Head of caudate nucleus (tissue), 42 donors: ENCODE results near the gene PTPN14.
"Not testable (repeated sequence)": the region's sequence is repeated elsewhere in the genome, so short reads cannot be mapped to it uniquely, and the experiment has no call there.

Experiments used
- DNase-seq, 42 donors: peaks; one replicate each; pipeline versions ENCODE4 v3.0.0 to v3.0.0-alpha.2; 2020 to 2021; ENCODE audit warnings: mixed read lengths in 7 of 42
- intact Hi-C: fragments of 100-400 bp; cut with DNase I; formaldehyde crosslinking; loops from one replicate; pipeline ENCODE4 v1.15.0; 2022

Gene PTPN14

GRCh38 chr1:214546084-214546483 lies 5.3 kb downstream of the PTPN14 start:
- no peak for DNase-seq
- intact Hi-C loops: no loop called here

- DNase-seq: no peak
Measured at GRCh38 chr1:214545293-214545692, 6.1 kb downstream of the PTPN14 start.

DNA sequence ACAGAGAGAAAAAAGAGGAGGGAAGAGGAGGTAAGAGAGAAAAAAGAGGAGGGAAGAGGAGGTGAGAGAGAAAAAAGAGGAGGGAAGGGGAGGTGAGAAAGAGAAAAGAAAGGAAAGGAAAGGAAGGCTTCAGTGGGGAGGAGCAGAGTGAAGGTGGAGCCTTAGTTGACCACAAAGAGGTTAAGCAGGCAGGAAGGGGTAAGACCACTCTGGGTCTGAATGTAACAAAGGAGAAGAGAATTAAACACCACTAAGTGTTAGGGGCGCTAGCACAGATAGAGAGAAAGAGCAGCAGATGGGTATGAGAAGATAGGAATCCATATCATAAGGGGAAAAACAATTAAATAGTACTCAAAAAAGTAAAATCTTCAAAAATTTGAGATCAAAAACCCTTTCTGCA lies 6.6 kb downstream of the PTPN14 start:
- DNase-seq: no peak
- intact Hi-C loops: no loop called here

More at GRCh38 chr1:214545293-214545692, 6.1 kb downstream of the PTPN14 start:
- intact Hi-C loops: no loop called here

GRCh38 chr1:214542275-214543199 lies 8.9 kb downstream of the PTPN14 start:
- intact Hi-C loops: no loop called here
- no peak for DNase-seq

DNA sequence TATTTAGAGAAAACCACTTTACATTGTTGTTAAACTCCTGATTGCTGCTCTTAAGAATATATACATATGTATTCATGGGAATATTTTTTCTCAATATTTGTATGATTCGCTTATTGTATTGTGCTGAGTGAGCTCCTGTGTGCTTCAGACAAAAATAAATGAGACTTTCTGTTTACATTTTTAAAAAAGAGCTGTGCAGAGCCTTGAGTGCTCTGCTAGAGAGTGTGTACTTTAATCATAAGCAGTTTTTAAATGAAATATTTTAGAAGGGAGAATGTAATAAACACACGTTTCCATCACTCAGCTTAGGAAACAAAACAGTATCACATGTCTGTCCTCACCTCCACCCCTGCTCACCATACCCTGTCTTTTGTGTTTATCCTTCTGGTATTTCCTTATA lies 9.7 kb downstream of the PTPN14 start:
- intact Hi-C loops: no loop called here

DNA sequence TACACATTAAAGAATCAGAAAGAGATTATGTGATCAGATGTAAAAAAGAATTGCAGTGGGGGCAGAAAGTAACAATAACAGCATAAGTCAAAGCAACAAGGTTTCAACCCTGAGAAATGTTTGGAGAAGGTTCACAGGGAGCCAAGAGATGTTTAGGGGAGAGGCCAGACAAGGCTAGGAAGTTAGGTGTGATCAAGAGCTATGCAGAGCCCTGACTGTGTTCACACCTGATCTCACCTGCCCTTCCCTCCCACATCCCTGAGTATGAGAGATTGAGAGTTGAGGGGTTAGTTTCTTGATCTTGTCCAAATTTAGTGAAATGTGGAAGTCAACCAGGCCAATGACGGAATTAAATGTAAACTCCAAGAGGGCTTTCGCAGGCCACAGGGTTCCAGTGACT lies 10.2 kb downstream of the PTPN14 start:
- intact Hi-C loops: no loop called here
- DNase-seq: no peak

More for the DNA sequence above, 9.7 kb downstream of the PTPN14 start:
- no peak for DNase-seq

- no peak for DNase-seq
- intact Hi-C loops: no loop called here
Measured at GRCh38 chr1:214540324-214540723, 11.1 kb downstream of the PTPN14 start.

- no peak for DNase-seq
- intact Hi-C loops: no loop called here
Measured at GRCh38 chr1:214538496-214538895, 12.9 kb downstream of the PTPN14 start.

DNA sequence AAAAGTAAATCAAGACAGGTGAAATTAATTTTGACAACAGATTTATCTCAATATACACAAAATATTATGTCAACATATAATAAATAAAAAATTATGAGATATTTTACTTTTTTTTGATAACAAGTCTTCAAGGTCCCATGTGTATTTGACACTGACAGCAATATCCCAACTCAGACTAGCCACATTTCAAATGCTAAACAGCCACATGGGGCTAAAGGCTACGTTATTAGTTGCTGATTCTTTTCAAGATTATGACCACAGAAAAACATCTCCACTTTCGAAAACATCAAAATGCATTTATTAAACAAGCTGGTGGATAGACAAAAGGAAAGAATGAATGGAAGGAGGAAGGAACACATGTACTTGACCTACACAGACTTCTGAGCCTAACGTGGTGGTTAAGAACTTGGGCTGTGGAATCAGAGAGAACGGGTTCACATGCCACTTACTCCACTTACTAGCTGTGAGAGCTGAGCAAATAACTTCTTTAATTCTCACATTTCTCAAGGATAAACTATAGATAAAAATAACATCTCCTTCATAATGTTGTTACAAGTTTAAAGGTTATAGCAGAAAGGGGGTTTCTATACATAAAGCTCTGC lies 13.4 kb downstream of the PTPN14 start:
- intact Hi-C loops: no loop called here

GRCh38 chr1:214537219-214537618 lies 14.2 kb downstream of the PTPN14 start:
- DNase-seq: no peak
- intact Hi-C loops: no loop called here

More for the DNA sequence above, 13.4 kb downstream of the PTPN14 start:
- no peak for DNase-seq

DNA sequence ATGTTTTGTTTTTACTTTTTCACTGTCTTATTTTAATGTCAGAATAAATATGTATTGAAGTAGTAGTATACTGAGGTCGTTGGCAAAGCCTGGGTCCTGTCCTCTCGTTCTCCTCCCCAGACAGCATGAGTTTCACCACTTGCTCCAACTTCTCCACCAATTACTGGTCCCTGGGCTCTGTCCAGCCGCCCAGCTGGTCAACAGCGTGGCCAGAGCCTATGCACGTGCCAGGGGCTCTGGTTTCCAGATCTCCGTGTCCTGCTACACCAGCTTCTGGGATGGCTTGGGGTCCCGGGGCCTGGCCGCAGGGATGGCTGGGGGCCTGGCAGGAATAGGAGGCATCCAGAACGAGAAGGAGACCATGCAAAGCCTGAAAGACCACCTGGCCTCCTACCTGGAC lies 19.3 kb downstream of the PTPN14 start:
- intact Hi-C loops: no loop called here
- no peak for DNase-seq

DNA sequence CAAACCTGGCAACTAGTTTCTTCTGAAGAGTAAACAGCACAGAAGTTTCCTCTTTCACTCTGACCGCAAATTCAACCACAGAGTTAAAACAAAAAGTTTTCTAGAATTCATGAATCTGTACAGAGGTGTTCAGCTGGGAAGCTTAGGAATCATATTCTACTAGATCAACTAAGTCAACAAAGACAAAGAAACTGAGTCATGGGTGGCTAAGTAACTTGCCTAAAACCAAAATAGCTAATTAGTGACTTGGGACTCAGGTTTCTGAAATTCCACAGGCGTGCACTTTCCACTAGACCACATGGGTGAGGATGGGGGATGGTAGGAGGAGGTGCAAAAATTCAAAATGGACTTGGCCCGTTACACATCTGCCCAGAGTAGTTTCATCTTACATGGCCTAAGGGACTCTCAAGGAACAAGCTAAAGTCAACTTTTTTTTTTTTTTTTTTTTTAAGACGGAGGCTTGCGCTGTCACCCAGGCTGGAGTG lies 25.8 kb downstream of the PTPN14 start:
- intact Hi-C loops: no loop called here
- no peak for DNase-seq

DNA sequence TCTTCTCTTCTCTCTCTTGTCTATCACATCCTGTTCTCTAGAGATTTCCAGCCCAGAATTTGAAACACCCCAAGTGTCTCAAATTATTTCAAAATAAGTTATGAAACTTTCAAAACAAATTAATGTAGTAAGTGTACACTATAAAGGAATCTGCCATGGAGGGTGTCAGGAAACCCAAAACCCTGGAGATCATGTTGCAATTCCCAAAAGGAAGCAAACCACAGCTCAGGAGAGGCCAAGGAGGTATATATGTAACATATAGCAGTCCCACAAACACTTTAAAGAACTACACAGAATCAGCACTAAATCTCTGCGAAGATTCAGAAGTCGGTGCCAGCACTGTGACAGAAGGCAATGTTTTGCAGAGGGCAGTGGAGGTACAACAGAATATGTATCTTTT lies 26.6 kb downstream of the PTPN14 start:
- DNase-seq: no peak
- intact Hi-C loops: no loop called here

DNA sequence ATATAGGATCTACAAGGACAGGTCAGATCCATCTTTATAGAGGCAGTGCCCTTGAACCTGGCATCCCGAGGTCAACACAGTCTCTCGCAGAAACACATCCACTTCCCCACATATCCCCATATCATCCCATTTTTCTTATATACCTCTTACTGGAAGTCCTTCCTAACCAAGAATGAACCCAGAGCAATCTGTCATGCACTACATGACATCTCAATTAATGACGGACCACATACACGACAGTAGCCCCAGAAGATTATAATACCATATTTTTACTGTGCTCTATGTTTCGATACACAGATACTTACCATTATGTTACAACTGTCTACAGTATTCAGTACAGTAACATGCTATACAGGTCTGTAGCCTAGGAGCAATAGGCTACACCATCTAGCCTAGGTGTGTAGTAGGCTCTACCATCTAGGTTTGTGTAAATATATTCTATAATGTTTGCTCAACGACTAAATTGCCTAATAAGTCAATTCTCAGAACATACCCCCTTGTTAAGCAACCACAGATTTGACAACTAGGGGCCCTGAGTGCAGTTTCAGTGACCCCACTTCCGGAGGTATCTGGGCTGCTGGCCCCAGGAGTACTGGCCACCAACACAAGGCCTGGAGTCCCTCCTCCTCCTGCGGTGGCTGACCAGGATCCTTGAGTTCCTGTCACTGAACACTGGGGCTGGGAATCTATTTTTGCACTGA lies 28.1 kb downstream of the PTPN14 start:
- intact Hi-C loops: no loop called here
- DNase-seq: no peak

DNA sequence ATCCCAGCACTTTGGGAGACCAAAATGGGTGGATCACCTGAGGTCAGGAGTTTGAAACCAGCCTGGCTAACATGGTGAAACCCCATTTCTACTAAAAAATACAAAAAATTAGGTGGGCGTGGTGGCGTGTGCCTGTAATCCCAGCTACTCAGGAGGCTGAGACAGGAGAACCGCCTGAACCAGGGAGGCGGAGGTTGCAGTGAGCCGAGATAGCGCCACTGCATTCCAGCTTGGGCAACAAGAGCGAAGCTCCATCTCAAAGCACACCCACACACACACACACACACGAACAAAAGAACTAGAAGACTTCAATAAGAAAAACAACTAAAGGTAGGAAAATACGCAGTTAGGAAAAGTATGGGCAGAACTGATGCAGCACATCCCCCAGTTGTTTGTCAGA lies 29.9 kb downstream of the PTPN14 start:
- intact Hi-C loops, DNase-seq: not testable (repeated sequence)

DNA sequence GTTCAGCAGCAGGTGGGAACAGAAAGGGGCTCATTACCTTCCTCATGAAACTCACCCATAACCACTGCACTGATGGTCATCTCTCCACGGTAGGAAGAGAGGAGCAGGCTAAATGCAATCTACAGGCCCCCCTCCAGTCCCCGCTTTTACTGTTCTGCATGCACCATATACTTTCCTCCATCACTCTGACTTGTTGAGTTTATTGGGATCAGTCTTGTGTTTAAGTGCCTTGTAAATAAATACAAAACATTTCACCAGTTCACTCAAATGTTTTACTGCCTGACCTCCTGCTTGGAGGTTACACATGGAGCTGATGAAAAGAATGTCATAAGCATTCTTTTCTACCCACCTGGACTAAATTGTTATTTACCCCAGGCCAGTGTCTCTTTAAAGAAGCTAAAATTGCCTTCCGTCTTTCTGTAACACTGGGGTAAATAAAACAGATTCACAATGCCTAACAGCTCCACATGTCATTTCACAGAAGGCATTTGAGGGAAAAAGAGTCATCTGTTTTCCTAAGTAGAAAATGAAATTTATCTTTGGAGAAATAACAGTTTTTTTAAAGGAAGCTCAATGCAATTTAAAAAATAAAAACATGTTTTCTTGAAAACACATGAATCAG lies 30.7 kb downstream of the PTPN14 start:
- no peak for DNase-seq
- intact Hi-C loops: no loop called here

- intact Hi-C loops: no loop called here
- no peak for DNase-seq
Measured at GRCh38 chr1:214518361-214518760, 33.0 kb downstream of the PTPN14 start.

- intact Hi-C loops: no loop called here
- DNase-seq: no peak
Measured at GRCh38 chr1:214516434-214517326, 34.7 kb downstream of the PTPN14 start.
